Ureter (tissue), 1 donor: ENCODE results near the gene REG1B. TPM values are rescaled to one million over a fixed set of nuclear protein-coding genes. Genes with fewer than 3 reads are reported as not detected.

Experiments used
- DNase-seq: peaks from one replicate; pipeline ENCODE4 v3.0.0-alpha.2; 2020; ENCODE audit warnings: low spot score
- total RNA-seq: library from RNA; stranded (reverse); gene quantifications from one replicate; pipeline ENCODE4 v1.2.4, GENCODE V29; 2023
- donor health status: DM: yes; HTN: yes; CAD: no.

Gene REG1B, protein sequence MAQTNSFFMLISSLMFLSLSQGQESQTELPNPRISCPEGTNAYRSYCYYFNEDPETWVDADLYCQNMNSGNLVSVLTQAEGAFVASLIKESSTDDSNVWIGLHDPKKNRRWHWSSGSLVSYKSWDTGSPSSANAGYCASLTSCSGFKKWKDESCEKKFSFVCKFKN
- total RNA-seq: not detected

DNA sequence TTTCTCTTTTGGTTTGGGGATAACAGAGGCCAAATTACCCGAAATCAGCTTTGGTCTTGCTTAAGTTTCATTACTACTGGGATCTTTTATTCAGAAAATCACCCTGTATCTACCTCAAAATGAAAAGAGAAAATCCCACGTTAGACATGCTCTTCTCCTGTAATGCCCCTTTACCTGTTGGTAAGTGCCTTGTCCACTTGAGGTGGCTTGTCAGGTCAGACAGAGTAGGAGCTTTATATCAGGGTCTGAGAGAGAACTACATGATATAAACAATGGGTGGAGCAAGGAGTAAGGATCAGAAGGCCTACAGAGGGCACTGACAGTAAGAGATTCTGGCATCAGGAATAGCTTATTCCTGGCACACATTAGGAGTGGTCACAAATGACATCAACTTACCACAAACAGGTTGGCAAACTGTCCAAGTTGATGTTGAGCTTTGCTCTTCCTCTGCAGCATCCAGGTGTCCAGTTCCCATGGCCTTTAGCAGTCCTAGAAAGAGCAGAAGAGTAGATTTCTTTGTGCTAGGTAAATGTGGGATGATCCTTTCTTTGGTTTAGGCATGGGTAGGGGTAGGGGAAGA is at the start of gene REG1B:
Gene REG1B (minus strand): TSS at position 209 of the 580 bp plus-strand sequence. CDS start 381 bp downstream, outside the sequence.
- DNase-seq: no peak

GRCh38 chr2:79131687-79132086 is 43.9 kb upstream of the REG1B start:
- DNase-seq: no peak

GRCh38 chr2:79129804-79130203 is 42.0 kb upstream of the REG1B start:
- no peak for DNase-seq

DNA sequence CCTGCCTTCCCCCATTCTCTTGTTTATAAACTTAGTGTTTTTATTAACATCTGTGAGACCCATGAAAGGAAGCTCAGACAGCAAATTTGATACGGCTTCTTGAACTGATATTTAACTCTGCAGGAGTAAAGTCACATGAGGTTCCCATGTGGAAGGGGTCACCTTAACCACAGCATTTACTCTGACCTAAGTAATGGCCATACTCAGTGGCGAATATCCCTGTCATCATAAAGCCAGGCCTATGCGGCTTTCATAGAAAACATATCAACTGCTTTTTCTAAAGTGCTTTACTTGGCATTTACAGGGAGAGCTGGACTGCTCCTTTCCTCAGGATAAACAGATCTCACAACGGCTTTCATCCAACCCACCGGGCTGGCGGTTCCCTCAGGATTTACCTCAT is 41.5 kb upstream of the REG1B start:
- DNase-seq: no peak

- no peak for DNase-seq
Measured at GRCh38 chr2:79128406-79128805, 40.6 kb upstream of the REG1B start.

GRCh38 chr2:79125721-79125985 is 37.9 kb upstream of the REG1B start:
- no peak for DNase-seq

GRCh38 chr2:79124907-79125720 is 37.3 kb upstream of the REG1B start:
- no peak for DNase-seq

- DNase-seq: no peak
Measured at GRCh38 chr2:79122676-79123075, 34.9 kb upstream of the REG1B start.

GRCh38 chr2:79120194-79120713 is 32.5 kb upstream of the REG1B start, which contains the start of gene REG1A:
REG1A (plus strand) TSS chr2:79120488; CDS start chr2:79120862, 374 bp downstream.
- DNase-seq: no peak

DNA sequence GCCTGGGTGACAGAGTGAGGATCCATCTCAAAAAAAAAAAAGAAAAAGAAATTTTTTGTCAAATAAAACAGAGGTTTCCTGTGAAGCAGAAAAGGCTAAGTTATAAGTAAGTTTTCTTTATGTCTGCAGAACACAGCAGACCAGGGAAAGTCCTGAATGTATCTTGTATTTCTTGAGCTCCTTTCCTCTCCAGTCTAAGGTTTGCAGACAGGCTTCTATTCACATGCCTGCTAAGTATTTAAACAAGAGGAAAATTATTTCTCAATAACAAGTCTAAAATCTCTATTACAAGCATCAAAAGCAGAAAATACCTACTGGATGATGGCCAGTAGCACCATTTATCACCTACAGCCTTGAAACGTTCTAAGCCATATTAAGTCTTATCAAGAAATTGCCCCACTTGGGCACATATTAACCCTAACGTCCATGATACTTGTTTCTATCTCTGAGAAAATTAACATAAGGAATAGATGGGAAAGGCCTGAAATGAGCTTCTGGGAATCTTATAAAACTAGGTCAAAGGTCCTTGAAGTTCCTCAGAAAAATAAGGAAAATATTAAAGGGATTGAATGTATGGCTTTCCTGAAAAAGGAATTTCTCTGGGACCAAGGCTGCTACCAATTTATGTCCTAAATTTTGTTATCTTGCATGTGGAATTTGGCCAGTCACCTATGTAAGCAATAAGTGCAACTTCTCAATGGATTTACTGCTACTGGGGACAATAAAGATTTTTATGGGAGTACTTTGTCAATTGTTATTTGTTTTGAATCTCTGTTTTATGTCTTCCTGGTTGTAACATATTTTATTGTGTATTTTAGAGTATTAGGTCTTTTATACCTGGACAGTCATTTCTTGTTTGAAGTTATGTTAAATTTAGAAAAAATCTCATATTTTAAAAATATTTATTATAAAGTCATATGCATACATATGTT is 29.5 kb upstream of the REG1B start:
- no peak for DNase-seq

DNA sequence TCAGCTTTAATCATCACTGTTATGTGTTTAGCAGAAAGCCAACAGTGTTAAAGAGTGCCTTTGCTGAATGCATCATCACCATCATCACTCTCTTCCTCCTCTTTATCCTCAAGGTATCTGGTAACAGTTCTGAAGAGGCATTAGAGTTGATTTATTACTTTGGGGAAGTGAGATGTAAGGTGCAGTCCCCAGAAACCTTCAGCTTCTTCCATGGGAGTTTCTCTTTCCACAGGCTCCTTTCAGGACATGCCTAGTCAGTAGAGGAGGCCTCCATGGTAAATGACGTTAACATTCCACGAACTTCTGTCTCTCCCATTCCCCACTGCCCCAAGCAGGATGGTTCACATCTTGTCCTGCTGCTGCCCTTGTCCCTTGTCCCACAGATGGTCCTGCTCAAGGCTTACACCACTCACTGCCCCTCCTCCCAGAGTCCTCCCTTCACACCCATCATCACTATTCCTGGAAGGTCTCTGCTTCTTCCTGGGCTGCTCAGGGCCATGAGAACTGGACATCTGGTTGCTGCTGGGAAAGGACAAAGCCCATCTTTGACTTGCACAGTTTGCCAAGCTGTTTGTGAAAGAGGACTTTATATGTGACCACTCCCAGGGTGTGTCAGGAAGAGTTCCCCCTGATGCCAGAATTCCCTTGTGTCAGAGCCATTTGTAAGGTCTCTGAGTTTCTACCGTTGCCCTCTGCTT is 27.2 kb upstream of the REG1B start:
- DNase-seq: no peak

GRCh38 chr2:79112269-79112668 is 24.5 kb upstream of the REG1B start:
- DNase-seq: no peak

- DNase-seq: no peak
Measured at GRCh38 chr2:79105259-79105658, 17.5 kb upstream of the REG1B start.

GRCh38 chr2:79103214-79103613 is 15.4 kb upstream of the REG1B start:
- DNase-seq: no peak

- DNase-seq: no peak
Measured at GRCh38 chr2:79101024-79101423, 13.2 kb upstream of the REG1B start.

- DNase-seq: no peak
Measured at GRCh38 chr2:79100285-79100684, 12.5 kb upstream of the REG1B start.

GRCh38 chr2:79099140-79099686 is 11.4 kb upstream of the REG1B start:
- DNase-seq: no peak

GRCh38 chr2:79097843-79098242 is 10.1 kb upstream of the REG1B start:
- DNase-seq: no peak

GRCh38 chr2:79090693-79091092 is 2.9 kb upstream of the REG1B start:
- no peak for DNase-seq

GRCh38 chr2:79086255-79086654 is 1.5 kb downstream of the REG1B start:
- no peak for DNase-seq

DNA sequence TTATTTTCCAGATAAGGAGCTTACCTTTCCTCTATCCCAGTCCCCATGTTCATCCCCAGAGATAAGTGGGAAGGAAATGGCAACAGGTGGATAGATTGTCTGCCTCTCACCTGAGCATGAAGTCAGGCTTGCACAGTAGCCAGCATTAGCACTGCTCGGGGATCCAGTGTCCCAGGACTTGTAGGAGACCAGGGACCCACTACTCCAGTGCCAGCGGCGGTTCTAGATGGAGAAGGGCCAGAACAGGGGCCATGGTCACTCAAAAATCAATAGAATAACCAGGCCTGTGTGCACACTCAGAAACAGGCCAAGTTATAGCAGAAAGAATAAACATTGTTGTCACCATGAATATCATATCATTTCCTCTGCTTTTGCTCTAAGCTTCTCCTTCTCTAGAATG is 2.4 kb downstream of the REG1B start:
- DNase-seq: no peak
